ENCODE data around the gene CPNE6.
"Not testable (repeated sequence)": the region's sequence is repeated elsewhere in the genome, so short reads cannot be mapped to it uniquely, and the experiment has no call there.

Gene CPNE6

DNA sequence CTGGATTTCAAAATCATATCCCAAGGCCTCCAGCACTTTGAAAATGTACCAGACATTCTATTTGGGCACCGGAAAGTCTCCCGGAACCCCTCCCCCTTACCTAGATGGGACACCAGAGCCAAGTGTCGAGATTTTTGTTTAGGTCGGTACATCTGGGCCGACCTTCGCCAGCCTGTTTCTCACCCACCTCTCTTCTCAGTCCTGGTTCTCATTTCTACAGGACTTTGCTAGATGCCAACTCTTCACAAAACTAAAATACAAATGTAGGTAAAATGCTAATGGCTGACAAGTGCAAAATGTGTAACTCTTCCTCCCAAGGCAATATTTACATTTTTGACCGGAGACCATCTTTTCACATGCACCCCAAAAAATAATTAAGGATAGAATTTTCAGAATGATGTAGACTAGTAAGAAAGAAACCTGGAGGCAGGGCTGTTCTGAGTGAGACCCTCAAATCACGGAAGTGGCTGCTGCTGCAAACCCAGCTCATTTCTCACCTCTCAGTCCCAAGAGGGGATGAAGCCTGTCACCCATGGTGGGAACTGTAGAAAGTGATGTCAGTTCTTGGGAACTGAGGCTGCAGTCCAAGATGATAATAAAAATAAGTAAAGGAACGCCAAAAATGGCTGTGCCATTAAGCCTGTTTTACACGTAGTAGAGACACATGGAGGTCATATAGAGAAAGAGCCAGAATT lies 34.3 kb upstream of the CPNE6 start:
- H2BK15ac ChIP-seq (ENCODE audit: low read length); H3K4me2 ChIP-seq (ENCODE audit: insufficient read depth, low read length, poor library complexity, severe bottlenecking); H2BK5ac ChIP-seq (ENCODE audit: low read length); H3K4me1 ChIP-seq (ENCODE audit: control insufficient read depth in 2 of 2, insufficient read depth in 1 of 2, low read depth in 1 of 2, low read length in 2 of 2); H3K18ac ChIP-seq (ENCODE audit: low read length); H3K9ac ChIP-seq (ENCODE audit: low read depth, low read length, poor library complexity); DNase-seq (ENCODE audit: low spot score); H4K91ac ChIP-seq (ENCODE audit: low read depth, low read length, poor library complexity); H3K23ac ChIP-seq (ENCODE audit: low read depth, low read length, poor library complexity); H3K27ac ChIP-seq (replicated peaks; ENCODE audit: low read length); H2BK120ac ChIP-seq (ENCODE audit: low read depth, low read length); H3K9me3 ChIP-seq (replicated peaks in 1 of 2; ENCODE audit: control insufficient read depth in 2 of 2, insufficient read depth in 1 of 2, low read depth in 1 of 2, low read length in 2 of 2); H3K79me1 ChIP-seq (ENCODE audit: low read depth, low read length); H3K4ac ChIP-seq (ENCODE audit: low read length); H2BK12ac ChIP-seq (ENCODE audit: low read length); H3K14ac ChIP-seq (ENCODE audit: low read length); H3K36me3 ChIP-seq (replicated peaks in 1 of 2; ENCODE audit: control insufficient read depth in 2 of 2, insufficient read depth in 2 of 2, low read length in 2 of 2); H4K8ac ChIP-seq (ENCODE audit: low read depth, low read length); H2AK5ac ChIP-seq (ENCODE audit: low read depth, low read length): not testable (repeated sequence)
- Histone ChIP-seq H3K27me3 (ENCODE audit: control insufficient read depth in 3 of 3, insufficient read depth in 3 of 3, low read depth in 1 of 3, low read length in 3 of 3) (peaks cover 0 to 12% (median 0%) of the 10 kb centered on the region in 3 experiments), H3K4me3 (ENCODE audit: low read length in 2 of 2) (peak overlapping the region in 1 of 2 donors; percentile 63), H2AFZ (ENCODE audit: low read length) (peak overlapping the region; percentile 96)
- no CpG with 5 or more reads among the region's 10 CpGs for WGBS, 2 donors (ENCODE audit: extremely low coverage in 2 of 2, insufficient read length in 2 of 2, insufficient replicate concordance in 1 of 2)

DNA sequence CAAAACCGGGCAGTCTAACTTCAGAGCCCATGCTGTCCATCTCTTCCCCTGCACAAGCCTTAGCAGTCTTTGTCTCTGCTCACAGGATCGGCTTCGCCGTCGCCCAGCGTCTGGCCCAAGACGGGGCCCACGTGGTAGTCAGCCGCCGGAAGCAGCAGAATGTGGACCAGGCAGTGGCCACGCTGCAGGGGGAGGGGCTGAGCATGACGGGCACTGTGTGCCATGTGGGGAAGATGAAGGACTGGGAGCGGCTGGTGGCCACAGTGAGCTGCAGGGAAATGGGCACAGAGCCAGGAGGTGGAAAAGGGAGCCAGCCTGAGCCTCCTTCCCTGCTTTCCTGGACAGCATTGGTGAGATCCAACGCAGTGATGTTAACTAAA lies 33.7 kb upstream of the CPNE6 start:
- no peak overlapping the region for H2BK120ac ChIP-seq (ENCODE audit: low read depth, low read length)
- H2BK5ac ChIP-seq (ENCODE audit: low read length): no peak overlapping the region
- H3K18ac ChIP-seq (ENCODE audit: low read length): no peak overlapping the region
- H3K9ac ChIP-seq (ENCODE audit: low read depth, low read length, poor library complexity): peak overlapping the region; percentile 67
- no peak overlapping the region for H3K4me3 ChIP-seq (ENCODE audit: low read length in 2 of 2)
- H3K4me2 ChIP-seq (ENCODE audit: insufficient read depth, low read length, poor library complexity, severe bottlenecking): no peak overlapping the region
- H3K14ac ChIP-seq (ENCODE audit: low read length): no peak overlapping the region
- H4K91ac ChIP-seq (ENCODE audit: low read depth, low read length, poor library complexity): no peak overlapping the region
- peaks cover 0 to 12% (median 0%) of the 10 kb centered on the region in 3 experiments for H3K27me3 ChIP-seq (ENCODE audit: control insufficient read depth in 3 of 3, insufficient read depth in 3 of 3, low read depth in 1 of 3, low read length in 3 of 3)
- H3K9me3 ChIP-seq (replicated peaks in 1 of 2; ENCODE audit: control insufficient read depth in 2 of 2, insufficient read depth in 1 of 2, low read depth in 1 of 2, low read length in 2 of 2): no peaks in the 10 kb centered on the region
- no peak overlapping the region for H2BK12ac ChIP-seq (ENCODE audit: low read length)
- H2AFZ ChIP-seq (ENCODE audit: low read length): no peak overlapping the region
- peak overlapping the region; percentile 86 for H3K23ac ChIP-seq (ENCODE audit: low read depth, low read length, poor library complexity)
- no peaks in the 10 kb centered on the region for H3K79me1 ChIP-seq (ENCODE audit: low read depth, low read length)
- no peak overlapping the region for H2BK15ac ChIP-seq (ENCODE audit: low read length)
- H3K36me3 ChIP-seq (replicated peaks in 1 of 2; ENCODE audit: control insufficient read depth in 2 of 2, insufficient read depth in 2 of 2, low read length in 2 of 2): no peaks in the 10 kb centered on the region
- no peak for DNase-seq (ENCODE audit: low spot score)
- H3K4me1 ChIP-seq (ENCODE audit: control insufficient read depth in 2 of 2, insufficient read depth in 1 of 2, low read depth in 1 of 2, low read length in 2 of 2): no peaks in the 10 kb centered on the region
- no peak overlapping the region for H3K4ac ChIP-seq (ENCODE audit: low read length)
- WGBS, 2 donors (ENCODE audit: extremely low coverage in 2 of 2, insufficient read length in 2 of 2, insufficient replicate concordance in 1 of 2): no CpG with 5 or more reads among the region's 14 CpGs
- no peak overlapping the region for H3K27ac ChIP-seq (replicated peaks; ENCODE audit: low read length)
- H2AK5ac ChIP-seq (ENCODE audit: low read depth, low read length): peak overlapping the region; percentile 58
- peak overlapping the region; percentile 76 for H4K8ac ChIP-seq (ENCODE audit: low read depth, low read length)

DNA sequence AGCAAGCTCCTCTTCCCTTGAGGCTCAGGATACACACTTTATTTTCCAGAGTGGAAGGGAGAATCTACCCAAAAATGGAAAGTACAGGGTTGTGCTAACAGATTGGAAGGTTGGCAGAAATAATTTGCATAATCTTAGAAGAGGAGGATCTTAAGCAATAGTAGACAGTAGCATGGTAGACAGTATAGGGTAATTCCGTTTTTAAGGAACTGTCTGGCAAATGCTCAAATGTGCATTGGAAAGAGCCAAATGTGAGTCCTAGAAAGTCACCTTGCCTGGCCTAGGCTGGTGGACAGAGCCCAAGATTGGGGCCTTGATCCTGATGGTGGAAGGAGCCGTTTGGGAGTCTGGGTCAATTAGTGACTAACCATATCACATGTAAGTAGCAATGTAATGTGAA lies 32.7 kb upstream of the CPNE6 start:
- Histone ChIP-seq H3K27ac (replicated peaks; ENCODE audit: low read length) (no peak overlapping the region), H3K36me3 (replicated peaks in 1 of 2; ENCODE audit: control insufficient read depth in 2 of 2, insufficient read depth in 2 of 2, low read length in 2 of 2) (no peaks in the 10 kb centered on the region), H3K23ac (ENCODE audit: low read depth, low read length, poor library complexity) (no peak overlapping the region), H3K18ac (ENCODE audit: low read length) (no peak overlapping the region), H3K9me3 (replicated peaks in 1 of 2; ENCODE audit: control insufficient read depth in 2 of 2, insufficient read depth in 1 of 2, low read depth in 1 of 2, low read length in 2 of 2) (no peaks in the 10 kb centered on the region), H2BK12ac (ENCODE audit: low read length) (no peak overlapping the region), H2AFZ (ENCODE audit: low read length) (no peak overlapping the region), H3K79me1 (ENCODE audit: low read depth, low read length) (no peaks in the 10 kb centered on the region), H4K91ac (ENCODE audit: low read depth, low read length, poor library complexity) (no peak overlapping the region), H2BK15ac (ENCODE audit: low read length) (no peak overlapping the region), H2BK120ac (ENCODE audit: low read depth, low read length) (no peak overlapping the region), H4K8ac (ENCODE audit: low read depth, low read length) (no peak overlapping the region), H2BK5ac (ENCODE audit: low read length) (no peak overlapping the region), H3K14ac (ENCODE audit: low read length) (no peak overlapping the region), H2AK5ac (ENCODE audit: low read depth, low read length) (no peak overlapping the region), H3K4ac (ENCODE audit: low read length) (no peak overlapping the region), H3K4me1 (ENCODE audit: control insufficient read depth in 2 of 2, insufficient read depth in 1 of 2, low read depth in 1 of 2, low read length in 2 of 2) (no peaks in the 10 kb centered on the region), H3K4me3 (ENCODE audit: low read length in 2 of 2) (no peak overlapping the region), H3K27me3 (ENCODE audit: control insufficient read depth in 3 of 3, insufficient read depth in 3 of 3, low read depth in 1 of 3, low read length in 3 of 3) (peaks cover 0 to 12% (median 0%) of the 10 kb centered on the region in 3 experiments), H3K4me2 (ENCODE audit: insufficient read depth, low read length, poor library complexity, severe bottlenecking) (no peak overlapping the region), H3K9ac (ENCODE audit: low read depth, low read length, poor library complexity) (no peak overlapping the region)
- DNase-seq (ENCODE audit: low spot score): no peak
- WGBS, 2 donors (ENCODE audit: extremely low coverage in 2 of 2, insufficient read length in 2 of 2, insufficient replicate concordance in 1 of 2): no CpG with 5 or more reads among the region's 2 CpGs

DNA sequence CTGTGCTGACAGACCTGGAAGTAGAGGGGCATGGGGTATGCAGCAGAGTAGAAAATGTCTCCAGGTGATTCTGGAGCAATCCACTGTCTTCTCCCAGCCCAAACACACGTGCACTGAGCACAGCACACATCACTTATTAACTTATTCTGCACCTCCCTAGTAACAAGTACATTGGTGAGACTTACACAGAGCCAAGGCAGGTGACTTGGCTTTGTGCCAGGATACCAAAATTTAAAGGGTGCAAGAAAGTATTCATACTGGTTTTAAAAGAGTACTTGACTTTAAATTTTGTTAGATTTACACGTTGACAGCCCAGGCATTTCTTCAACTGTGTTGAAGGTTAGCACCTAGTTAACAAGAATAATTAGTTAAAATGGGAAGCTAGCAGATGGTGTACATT lies 30.7 kb upstream of the CPNE6 start:
- DNase-seq (ENCODE audit: low spot score): no peak
- Histone ChIP-seq H2BK12ac (ENCODE audit: low read length) (no peak overlapping the region), H3K27ac (replicated peaks; ENCODE audit: low read length) (no peak overlapping the region), H4K91ac (ENCODE audit: low read depth, low read length, poor library complexity) (no peak overlapping the region), H3K23ac (ENCODE audit: low read depth, low read length, poor library complexity) (no peak overlapping the region), H3K9me3 (replicated peaks in 1 of 2; ENCODE audit: control insufficient read depth in 2 of 2, insufficient read depth in 1 of 2, low read depth in 1 of 2, low read length in 2 of 2) (no peaks in the 10 kb centered on the region), H2BK120ac (ENCODE audit: low read depth, low read length) (no peak overlapping the region), H2BK15ac (ENCODE audit: low read length) (no peak overlapping the region), H3K4ac (ENCODE audit: low read length) (no peak overlapping the region), H3K4me2 (ENCODE audit: insufficient read depth, low read length, poor library complexity, severe bottlenecking) (no peak overlapping the region), H3K18ac (ENCODE audit: low read length) (no peak overlapping the region), H4K8ac (ENCODE audit: low read depth, low read length) (no peak overlapping the region), H3K36me3 (replicated peaks in 1 of 2; ENCODE audit: control insufficient read depth in 2 of 2, insufficient read depth in 2 of 2, low read length in 2 of 2) (no peaks in the 10 kb centered on the region), H3K79me1 (ENCODE audit: low read depth, low read length) (no peaks in the 10 kb centered on the region), H3K4me3 (ENCODE audit: low read length in 2 of 2) (no peak overlapping the region), H2AFZ (ENCODE audit: low read length) (no peak overlapping the region), H2AK5ac (ENCODE audit: low read depth, low read length) (no peak overlapping the region), H3K9ac (ENCODE audit: low read depth, low read length, poor library complexity) (no peak overlapping the region), H3K4me1 (ENCODE audit: control insufficient read depth in 2 of 2, insufficient read depth in 1 of 2, low read depth in 1 of 2, low read length in 2 of 2) (no peaks in the 10 kb centered on the region), H3K14ac (ENCODE audit: low read length) (no peak overlapping the region), H3K27me3 (ENCODE audit: control insufficient read depth in 3 of 3, insufficient read depth in 3 of 3, low read depth in 1 of 3, low read length in 3 of 3) (peaks cover 0 to 12% (median 0%) of the 10 kb centered on the region in 3 experiments), H2BK5ac (ENCODE audit: low read length) (no peak overlapping the region)
- WGBS, 2 donors (ENCODE audit: extremely low coverage in 2 of 2, insufficient read length in 2 of 2, insufficient replicate concordance in 1 of 2): no CpG with 5 or more reads among the region's 2 CpGs
